Sigmoid colon (tissue), 7 donors: ENCODE data around the gene TMOD3. TPM values are rescaled to one million over a fixed set of nuclear protein-coding genes. Genes with fewer than 3 reads are reported as not detected.

Experiments
- DNase-seq: peaks from one replicate; pipeline ENCODE4 v3.0.0-alpha.2; 2019
- H3K27ac ChIP-seq, 4 donors: fragments of 200-600 bp; sonication (generic); one replicate each; pipeline ENCODE4 v1.5.1; 2016 to 2019; ENCODE audit warnings: mild to moderate bottlenecking in 1 of 4
- H3K27me3 ChIP-seq, 3 donors: fragments of 200-600 bp; sonication (generic); one replicate each; pipeline ENCODE4 v1.5.1; 2019; ENCODE audit warnings: mild to moderate bottlenecking in 1 of 3
- H3K36me3 ChIP-seq, 4 donors: fragments of 200-600 bp; sonication (generic); one replicate each; pipeline ENCODE4 v1.5.1; 2016 to 2019
- H3K4me1 ChIP-seq, 4 donors: fragments of 200-600 bp; sonication (generic); one replicate each; pipeline ENCODE4 v1.5.1; 2017 to 2019
- H3K4me3 ChIP-seq, 4 donors: fragments of 200-600 bp; sonication (generic); one replicate each; pipeline ENCODE4 v1.5.1; 2017 to 2019; ENCODE audit warnings: mild to moderate bottlenecking in 2 of 4, moderate library complexity in 1 of 4
- H3K9me3 ChIP-seq, 4 donors: fragments of 200-600 bp in 3 of 4; sonication (generic) in 3 of 4; one replicate each; pipeline versions ENCODE4 v1.5.1 to v1.6.1; 2013 to 2019
- EP300 ChIP-seq, 4 donors: sonication (generic); formaldehyde crosslinking; IDR thresholded peaks; one replicate each; pipeline ENCODE4 v1.6.1; 2017; ENCODE audit warnings: antibody characterized with exemption in 4 of 4
- POLR2A ChIP-seq, 2 donors: fragments of 450-650 bp; IDR thresholded peaks; one replicate each; pipeline ENCODE4 v1.6.1; 2016; ENCODE audit warnings: antibody characterized with exemption in 2 of 2, mild to moderate bottlenecking in 2 of 2, moderate library complexity in 2 of 2
- POLR2AphosphoS5 ChIP-seq, 4 donors: sonication (generic); formaldehyde crosslinking; IDR thresholded peaks; one replicate each; pipeline ENCODE4 v1.6.1; 2017; ENCODE audit warnings: antibody characterized with exemption in 4 of 4
- WGBS, 2 donors: extraction: QIAGEN DNeasy Blood & Tissue Kit; methylation state at CpG; one replicate each; pipeline ENCODE4 v1.1.7; 2013; 5-methylcytosine and 5-hydroxymethylcytosine counted together
- intact Hi-C: fragments of 100-400 bp; cut with DNase I; formaldehyde crosslinking; loops from one replicate; pipeline ENCODE4 v1.15.1; 2023
- polyA plus RNA-seq, 3 donors: library from polyadenylated mRNA; stranded (reverse); fragments of 200-250 nt; gene quantifications; one replicate each; pipeline ENCODE4 v1.2.3, GENCODE V29; 2013
- total RNA-seq, 4 donors: library from RNA; depleted of rRNA; stranded (reverse); fragments of >200 nt; gene quantifications; one replicate each; pipeline ENCODE4 v1.1.0, GENCODE V29; 2016
- TF ChIP-seq, protein P1 (sequence below), 4 experiments: fragments of 450-650 bp in 3 of 4; fragments of 200-600 bp in 1 of 4; IDR thresholded peaks; one replicate each; pipeline ENCODE4 v1.5.1; 2016 to 2019; ENCODE audit warnings: antibody characterized with exemption in 4 of 4, mild to moderate bottlenecking in 3 of 4, moderate library complexity in 2 of 4
- donor health status: healthy with polysubstance abuse.
- donor health status: Bipolar disorder and iron deficiency.
- donor health status: healthy.

TMOD3 gene
- total and polyA plus RNA-seq, 7 donors, result 10.7 to 23.1 (median 15.3) TPM

DNA sequence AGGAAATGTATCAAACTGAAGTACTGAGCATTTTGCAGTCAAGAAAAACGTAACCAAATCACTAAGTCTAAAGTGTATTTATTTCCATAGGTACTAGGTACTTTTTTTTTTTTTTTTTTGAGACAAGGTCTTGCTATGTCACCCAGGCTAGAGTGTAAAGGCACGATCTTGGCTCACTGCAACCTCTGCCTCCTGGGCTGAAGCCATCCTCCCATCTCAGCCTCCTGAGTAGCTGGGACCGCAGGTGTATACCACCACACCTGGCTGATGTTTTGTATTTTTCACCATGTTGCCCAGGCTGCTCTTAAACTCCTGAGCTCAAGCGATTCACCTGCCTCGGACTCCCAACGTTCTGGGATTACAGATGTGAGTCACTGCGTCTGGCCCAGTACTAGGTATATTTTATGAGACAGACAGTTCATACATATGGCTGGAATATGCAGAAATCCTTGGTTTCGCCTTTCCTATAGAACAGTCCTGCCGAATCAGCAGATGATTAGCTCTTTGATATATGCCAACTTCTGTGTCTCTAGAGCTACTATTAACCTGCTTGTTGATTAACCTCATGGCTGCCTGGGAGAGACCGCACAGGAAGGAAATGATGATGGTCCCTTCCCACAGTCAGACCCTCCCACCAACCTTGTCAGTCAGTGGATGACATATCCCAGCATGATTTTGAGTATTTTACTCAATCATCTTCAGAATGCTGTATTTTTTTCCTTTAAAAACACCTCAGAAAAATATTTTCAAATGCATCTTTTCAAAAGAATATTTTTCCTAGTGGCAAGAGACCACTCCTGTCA lies 32.3 kb downstream of the TMOD3 start:
- Histone ChIP-seq H3K27me3 (no peaks in the 10 kb centered on the region), H3K9me3 (no peaks in the 10 kb centered on the region)
- 83 to 90% methylated on average over 10 of the region's 10 CpGs for WGBS, 2 donors

GRCh38 chr15:51863131-51863530 lies 33.7 kb downstream of the TMOD3 start:
- no peaks in the 10 kb centered on the region for H3K27me3 ChIP-seq
- intact Hi-C loops, result no loop called here
- no peak overlapping the region for H3K27ac ChIP-seq
- no peak for DNase-seq
- TF ChIP-seq POLR2AphosphoS5 (IDR thresholded peaks at IDR 0.05), result no peak
- TF ChIP-seq EP300 (IDR thresholded peaks at IDR 0.05), result no peak
- TF ChIP-seq, protein P1, sequence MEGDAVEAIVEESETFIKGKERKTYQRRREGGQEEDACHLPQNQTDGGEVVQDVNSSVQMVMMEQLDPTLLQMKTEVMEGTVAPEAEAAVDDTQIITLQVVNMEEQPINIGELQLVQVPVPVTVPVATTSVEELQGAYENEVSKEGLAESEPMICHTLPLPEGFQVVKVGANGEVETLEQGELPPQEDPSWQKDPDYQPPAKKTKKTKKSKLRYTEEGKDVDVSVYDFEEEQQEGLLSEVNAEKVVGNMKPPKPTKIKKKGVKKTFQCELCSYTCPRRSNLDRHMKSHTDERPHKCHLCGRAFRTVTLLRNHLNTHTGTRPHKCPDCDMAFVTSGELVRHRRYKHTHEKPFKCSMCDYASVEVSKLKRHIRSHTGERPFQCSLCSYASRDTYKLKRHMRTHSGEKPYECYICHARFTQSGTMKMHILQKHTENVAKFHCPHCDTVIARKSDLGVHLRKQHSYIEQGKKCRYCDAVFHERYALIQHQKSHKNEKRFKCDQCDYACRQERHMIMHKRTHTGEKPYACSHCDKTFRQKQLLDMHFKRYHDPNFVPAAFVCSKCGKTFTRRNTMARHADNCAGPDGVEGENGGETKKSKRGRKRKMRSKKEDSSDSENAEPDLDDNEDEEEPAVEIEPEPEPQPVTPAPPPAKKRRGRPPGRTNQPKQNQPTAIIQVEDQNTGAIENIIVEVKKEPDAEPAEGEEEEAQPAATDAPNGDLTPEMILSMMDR (IDR thresholded peaks at IDR 0.05), result no peak
- no peak for TF ChIP-seq POLR2A (IDR thresholded peaks at IDR 0.05)
- H3K36me3 ChIP-seq, result peaks cover 0 to 34% (median 7%) of the 10 kb centered on the region in 4 donors
- no peaks in the 10 kb centered on the region for H3K4me1 ChIP-seq
- WGBS, 2 donors, result 96 to 98% methylated on average over 2 of the region's 2 CpGs
- H3K9me3 ChIP-seq, result no peaks in the 10 kb centered on the region
- H3K4me3 ChIP-seq, result no peak overlapping the region

More for the DNA sequence above, 32.3 kb downstream of the TMOD3 start:
- DNase-seq, result no peak
- peaks cover 0 to 27% (median 7%) of the 10 kb centered on the region in 4 donors for H3K36me3 ChIP-seq
- no peak overlapping the region for H3K4me3 ChIP-seq
- H3K27ac ChIP-seq, result no peak overlapping the region
- intact Hi-C loops, result no loop called here
- no peak for TF ChIP-seq POLR2AphosphoS5 (IDR thresholded peaks at IDR 0.05)
- TF ChIP-seq EP300 (IDR thresholded peaks at IDR 0.05), result no peak
- TF ChIP-seq POLR2A (IDR thresholded peaks at IDR 0.05), result no peak
- H3K4me1 ChIP-seq, result no peaks in the 10 kb centered on the region

DNA sequence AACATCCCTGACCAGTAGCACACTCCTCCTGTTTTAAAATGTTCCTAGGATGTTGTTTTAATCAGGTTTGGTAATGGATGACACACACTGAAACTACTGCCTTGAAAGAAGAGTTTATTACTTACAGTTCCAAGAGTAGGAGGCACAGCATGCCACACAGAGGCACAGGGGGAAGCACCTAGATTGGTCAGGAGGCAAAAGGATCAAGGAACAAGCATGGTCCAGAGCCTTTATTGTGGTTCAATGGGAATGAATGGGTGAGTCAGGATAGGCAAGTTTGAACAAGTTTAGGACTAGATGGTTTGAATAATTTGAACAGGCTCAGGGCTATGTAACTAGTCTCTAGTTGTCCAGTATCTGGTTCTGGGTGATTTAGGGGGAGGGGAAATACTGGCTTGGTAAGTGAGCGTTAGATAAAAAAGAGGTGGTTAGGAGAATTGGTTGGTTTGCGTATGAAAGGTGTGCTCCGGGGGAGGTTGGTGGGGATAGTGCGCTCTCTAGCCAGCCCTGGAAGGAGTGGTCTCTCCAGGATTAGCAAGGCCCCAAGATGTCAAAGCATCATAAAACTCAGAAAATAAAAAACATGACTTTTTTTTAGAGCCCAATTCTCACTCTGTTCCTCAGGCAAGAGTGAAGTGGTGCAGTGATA lies 35.1 kb downstream of the TMOD3 start:
- H3K27me3 ChIP-seq, result no peaks in the 10 kb centered on the region
- H3K27ac ChIP-seq, result no peak overlapping the region
- H3K4me3 ChIP-seq, result no peak overlapping the region
- peaks cover 0 to 34% (median 7%) of the 10 kb centered on the region in 4 donors for H3K36me3 ChIP-seq
- peaks cover 0 to 12% (median 4%) of the 10 kb centered on the region in 4 donors for H3K4me1 ChIP-seq
- intact Hi-C loops, result no loop called here
- TF ChIP-seq EP300 (IDR thresholded peaks at IDR 0.05), result no peak
- no peak for TF ChIP-seq POLR2AphosphoS5 (IDR thresholded peaks at IDR 0.05)
- TF ChIP-seq POLR2A (IDR thresholded peaks at IDR 0.05), result no peak
- TF ChIP-seq, protein P1 (IDR thresholded peaks at IDR 0.05), result no peak
- no peaks in the 10 kb centered on the region for H3K9me3 ChIP-seq
- no peak for DNase-seq
- WGBS, 2 donors, result 96 to 97% methylated on average over 4 of the region's 4 CpGs

- TF ChIP-seq EP300 (IDR thresholded peaks at IDR 0.05) (no peak), POLR2AphosphoS5 (IDR thresholded peaks at IDR 0.05) (no peak), POLR2A (IDR thresholded peaks at IDR 0.05) (no peak)
- TF ChIP-seq, protein P1 (IDR thresholded peaks at IDR 0.05), result no peak
- Histone ChIP-seq H3K4me3 (no peak overlapping the region), H3K9me3 (peaks cover 0 to 1% (median 0%) of the 10 kb centered on the region in 4 donors), H3K27ac (no peak overlapping the region), H3K4me1 (peaks cover 0 to 12% (median 4%) of the 10 kb centered on the region in 4 donors), H3K36me3 (peaks cover 3 to 41% (median 8%) of the 10 kb centered on the region in 4 donors), H3K27me3 (no peaks in the 10 kb centered on the region)
- no peak for DNase-seq
- intact Hi-C loops, result no loop called here
- WGBS, 2 donors, result 93% methylated on average over 1 of the region's 1 CpG
Observed at GRCh38 chr15:51865317-51865716, 35.9 kb downstream of the TMOD3 start.

GRCh38 chr15:51866161-51866560 lies 36.7 kb downstream of the TMOD3 start:
- intact Hi-C loops, result no loop called here
- no peak overlapping the region for H3K27ac ChIP-seq
- H3K36me3 ChIP-seq, result peaks cover 4 to 50% (median 10%) of the 10 kb centered on the region in 4 donors
- no peak for DNase-seq
- H3K4me3 ChIP-seq, result no peak overlapping the region
- no peaks in the 10 kb centered on the region for H3K27me3 ChIP-seq
- TF ChIP-seq POLR2A (IDR thresholded peaks at IDR 0.05), result no peak
- no peak for TF ChIP-seq POLR2AphosphoS5 (IDR thresholded peaks at IDR 0.05)
- WGBS, 2 donors, result 95% methylated on average over 4 of the region's 4 CpGs
- H3K4me1 ChIP-seq, result peaks cover 0 to 12% (median 4%) of the 10 kb centered on the region in 4 donors
- peaks cover 0 to 3% (median 0%) of the 10 kb centered on the region in 4 donors for H3K9me3 ChIP-seq
